HepG2 (cell line): Measurements from ENCODE around the gene LYRM7. TPM values are rescaled to one million over a fixed set of nuclear protein-coding genes. Genes with fewer than 3 reads are reported as not detected.

ENCODE experiments used
- GABPA ChIP-seq, 2 experiments: IDR thresholded peaks; 2 replicates each; pipeline ENCODE4 v1.6.1; 2011 to 2016; ENCODE audit warnings: low read depth in 2 of 2, low read length in 1 of 2, missing biosample characterization in 1 of 2, missing genetic modification characterization in 1 of 2
- GATAD1 ChIP-seq: IDR thresholded peaks from 2 replicates; pipeline ENCODE4 v1.6.1; 2016; ENCODE audit warnings: missing genetic modification reagents, missing compliant biosample characterization
- NFKBIZ ChIP-seq: IDR thresholded peaks from 2 replicates; pipeline ENCODE4 v1.6.1; 2018; ENCODE audit warnings: missing genetic modification reagents, missing compliant biosample characterization
- RORA ChIP-seq: sonication (generic); formaldehyde crosslinking; IDR thresholded peaks from 2 replicates; pipeline ENCODE4 v1.5.0; 2020; ENCODE audit warnings: mild to moderate bottlenecking, missing genetic modification reagents, moderate library complexity
- TSC22D2 ChIP-seq: sonication (generic); formaldehyde crosslinking; IDR thresholded peaks from 2 replicates; pipeline ENCODE4 v1.5.1; 2020; ENCODE audit warnings: missing genetic modification reagents, mild to moderate bottlenecking, borderline replicate concordance
- ZBTB20 ChIP-seq: sonication (generic); formaldehyde crosslinking; IDR thresholded peaks from 2 replicates; pipeline ENCODE4 v1.8.1; 2023; ENCODE audit warnings: missing genetic modification reagents, low read depth, mild to moderate bottlenecking, borderline replicate concordance
- ZNF550 ChIP-seq: sonication (generic); formaldehyde crosslinking; IDR thresholded peaks from 2 replicates; pipeline ENCODE4 v1.4.0; 2020; ENCODE audit warnings: mild to moderate bottlenecking, missing genetic modification reagents, borderline replicate concordance
- polyA plus RNA-seq, 8 experiments: library from polyadenylated mRNA; depleted of rRNA in 3 of 8; stranded (reverse) in 7 of 8; unstranded in 1 of 8; fragments of >200 nt; fragmentation: Illumina TruSeq in 4 of 8; extraction: Trizol in 4 of 8; gene quantifications; 2 replicates each; pipeline versions ENCODE4 v1.2.1 to v1.2.3, GENCODE V29; 2011 to 2016; ENCODE audit warnings: low read depth in 4 of 8, missing spikeins in 1 of 8, mixed read lengths in 1 of 8; ENCODE audit not compliant: insufficient read depth in 1 of 8
- total RNA-seq, 5 experiments: library from RNA; depleted of rRNA; stranded (reverse); fragments of >200 nt; fragmentation: Illumina TruSeq; extraction: Trizol; gene quantifications; 2 replicates each; pipeline ENCODE4 v1.2.3, GENCODE V29; 2016; ENCODE audit warnings: low read depth in 1 of 5
- TF ChIP-seq, protein P1 (sequence below): sonication (generic); formaldehyde crosslinking; IDR thresholded peaks from 2 replicates; pipeline ENCODE4 v1.5.0; 2020; ENCODE audit warnings: mild to moderate bottlenecking, missing genetic modification reagents, borderline replicate concordance
- TF ChIP-seq, protein P2 (sequence below): sonication (generic); formaldehyde crosslinking; IDR thresholded peaks from 2 replicates; pipeline ENCODE4 v1.4.0; 2020; ENCODE audit warnings: low read depth, mild to moderate bottlenecking, missing genetic modification reagents
- TF ChIP-seq, protein P3 (sequence below): sonication (generic); formaldehyde crosslinking; IDR thresholded peaks from 2 replicates; pipeline ENCODE4 v1.8.0; 2022; ENCODE audit warnings: missing genetic modification reagents, mild to moderate bottlenecking, moderate library complexity, borderline replicate concordance
- TF ChIP-seq, protein P4 (sequence below): sonication (generic); formaldehyde crosslinking; IDR thresholded peaks from 2 replicates; pipeline ENCODE4 v1.4.0; 2020; ENCODE audit warnings: missing genetic modification reagents
- TF ChIP-seq, protein P5 (sequence below): sonication (generic); formaldehyde crosslinking; IDR thresholded peaks from 2 replicates; pipeline ENCODE4 v1.4.0; 2020; ENCODE audit warnings: mild to moderate bottlenecking, missing genetic modification reagents
- TF ChIP-seq, protein P6 (sequence below): sonication (generic); formaldehyde crosslinking; IDR thresholded peaks from 2 replicates; pipeline ENCODE4 v1.4.0; 2020; ENCODE audit warnings: missing genetic modification reagents, borderline replicate concordance

LYRM7 gene
- total and polyA plus RNA-seq, 2 of the 13 experiments (the other 11 are each of a cell fraction or from before 2014, with no cell fraction given) = 3.0 to 5.5 TPM

DNA sequence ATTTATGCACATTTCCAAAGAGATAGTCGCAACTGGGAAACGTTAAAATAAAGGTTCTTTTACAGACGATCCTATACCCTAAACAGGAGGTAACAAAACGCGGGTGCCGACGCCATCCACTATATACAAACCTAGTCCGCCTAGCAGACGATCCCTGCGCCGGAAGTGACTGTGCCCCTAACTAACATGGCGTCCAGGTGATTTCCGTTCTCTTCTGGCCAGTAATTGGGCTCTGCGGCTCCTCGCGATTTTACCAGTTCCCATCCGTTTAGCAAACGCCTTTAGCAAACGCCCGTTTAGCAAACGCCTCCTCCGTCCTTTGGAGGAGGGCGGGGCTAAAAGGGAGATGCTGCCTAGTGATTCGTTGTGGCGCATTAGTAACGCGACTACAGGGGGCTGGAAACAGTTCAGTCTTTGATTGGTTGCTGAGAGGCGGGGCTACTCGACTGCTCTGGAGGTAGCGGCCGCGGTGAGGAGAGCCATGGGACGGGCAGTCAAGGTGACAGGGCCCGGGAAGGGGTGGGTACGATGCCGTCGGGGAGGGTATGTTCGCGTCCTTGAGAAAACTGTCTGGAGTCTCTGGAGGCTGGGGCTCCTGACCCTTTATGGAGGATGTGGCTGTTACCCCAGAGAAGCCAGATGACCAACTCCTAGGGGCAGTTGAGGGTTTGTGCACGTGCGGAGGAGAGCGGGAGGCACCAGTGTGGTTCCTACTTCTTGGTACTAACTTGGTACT is at the start of gene LYRM7 (continued):
- TF ChIP-seq, protein P1, sequence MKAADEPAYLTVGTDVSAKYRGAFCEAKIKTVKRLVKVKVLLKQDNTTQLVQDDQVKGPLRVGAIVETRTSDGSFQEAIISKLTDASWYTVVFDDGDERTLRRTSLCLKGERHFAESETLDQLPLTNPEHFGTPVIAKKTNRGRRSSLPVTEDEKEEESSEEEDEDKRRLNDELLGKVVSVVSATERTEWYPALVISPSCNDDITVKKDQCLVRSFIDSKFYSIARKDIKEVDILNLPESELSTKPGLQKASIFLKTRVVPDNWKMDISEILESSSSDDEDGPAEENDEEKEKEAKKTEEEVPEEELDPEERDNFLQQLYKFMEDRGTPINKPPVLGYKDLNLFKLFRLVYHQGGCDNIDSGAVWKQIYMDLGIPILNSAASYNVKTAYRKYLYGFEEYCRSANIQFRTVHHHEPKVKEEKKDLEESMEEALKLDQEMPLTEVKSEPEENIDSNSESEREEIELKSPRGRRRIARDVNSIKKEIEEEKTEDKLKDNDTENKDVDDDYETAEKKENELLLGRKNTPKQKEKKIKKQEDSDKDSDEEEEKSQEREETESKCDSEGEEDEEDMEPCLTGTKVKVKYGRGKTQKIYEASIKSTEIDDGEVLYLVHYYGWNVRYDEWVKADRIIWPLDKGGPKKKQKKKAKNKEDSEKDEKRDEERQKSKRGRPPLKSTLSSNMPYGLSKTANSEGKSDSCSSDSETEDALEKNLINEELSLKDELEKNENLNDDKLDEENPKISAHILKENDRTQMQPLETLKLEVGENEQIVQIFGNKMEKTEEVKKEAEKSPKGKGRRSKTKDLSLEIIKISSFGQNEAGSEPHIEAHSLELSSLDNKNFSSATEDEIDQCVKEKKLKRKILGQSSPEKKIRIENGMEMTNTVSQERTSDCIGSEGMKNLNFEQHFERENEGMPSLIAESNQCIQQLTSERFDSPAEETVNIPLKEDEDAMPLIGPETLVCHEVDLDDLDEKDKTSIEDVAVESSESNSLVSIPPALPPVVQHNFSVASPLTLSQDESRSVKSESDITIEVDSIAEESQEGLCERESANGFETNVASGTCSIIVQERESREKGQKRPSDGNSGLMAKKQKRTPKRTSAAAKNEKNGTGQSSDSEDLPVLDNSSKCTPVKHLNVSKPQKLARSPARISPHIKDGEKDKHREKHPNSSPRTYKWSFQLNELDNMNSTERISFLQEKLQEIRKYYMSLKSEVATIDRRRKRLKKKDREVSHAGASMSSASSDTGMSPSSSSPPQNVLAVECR (CRISPR knock-in tag) = peak; percentile 82
- TF ChIP-seq RORA (no peak), GABPA (IDR thresholded peaks at IDR 0.05; ENCODE audit: low read depth, low read length) (peak; percentile 90), GABPA (CRISPR knock-in tag; IDR thresholded peaks at IDR 0.05; ENCODE audit: low read depth) (peak; percentile 99), GATAD1 (peak; percentile 91), ZNF550 (CRISPR knock-in tag) (no peak), NFKBIZ (CRISPR knock-in tag) (no peak; the same call in 1 of the 2 replicates), ZBTB20 (CRISPR knock-in tag) (0 out of 2 replicates have a peak, but pooled peaks have one; percentile 9), TSC22D2 (CRISPR knock-in tag) (0 out of 2 replicates have a peak, but pooled peaks have one; percentile 20)
- TF ChIP-seq, protein P2, sequence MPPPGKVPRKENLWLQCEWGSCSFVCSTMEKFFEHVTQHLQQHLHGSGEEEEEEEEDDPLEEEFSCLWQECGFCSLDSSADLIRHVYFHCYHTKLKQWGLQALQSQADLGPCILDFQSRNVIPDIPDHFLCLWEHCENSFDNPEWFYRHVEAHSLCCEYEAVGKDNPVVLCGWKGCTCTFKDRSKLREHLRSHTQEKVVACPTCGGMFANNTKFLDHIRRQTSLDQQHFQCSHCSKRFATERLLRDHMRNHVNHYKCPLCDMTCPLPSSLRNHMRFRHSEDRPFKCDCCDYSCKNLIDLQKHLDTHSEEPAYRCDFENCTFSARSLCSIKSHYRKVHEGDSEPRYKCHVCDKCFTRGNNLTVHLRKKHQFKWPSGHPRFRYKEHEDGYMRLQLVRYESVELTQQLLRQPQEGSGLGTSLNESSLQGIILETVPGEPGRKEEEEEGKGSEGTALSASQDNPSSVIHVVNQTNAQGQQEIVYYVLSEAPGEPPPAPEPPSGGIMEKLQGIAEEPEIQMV = peak; percentile 23; the same call in 1 of the 2 replicates
- TF ChIP-seq, protein P3, sequence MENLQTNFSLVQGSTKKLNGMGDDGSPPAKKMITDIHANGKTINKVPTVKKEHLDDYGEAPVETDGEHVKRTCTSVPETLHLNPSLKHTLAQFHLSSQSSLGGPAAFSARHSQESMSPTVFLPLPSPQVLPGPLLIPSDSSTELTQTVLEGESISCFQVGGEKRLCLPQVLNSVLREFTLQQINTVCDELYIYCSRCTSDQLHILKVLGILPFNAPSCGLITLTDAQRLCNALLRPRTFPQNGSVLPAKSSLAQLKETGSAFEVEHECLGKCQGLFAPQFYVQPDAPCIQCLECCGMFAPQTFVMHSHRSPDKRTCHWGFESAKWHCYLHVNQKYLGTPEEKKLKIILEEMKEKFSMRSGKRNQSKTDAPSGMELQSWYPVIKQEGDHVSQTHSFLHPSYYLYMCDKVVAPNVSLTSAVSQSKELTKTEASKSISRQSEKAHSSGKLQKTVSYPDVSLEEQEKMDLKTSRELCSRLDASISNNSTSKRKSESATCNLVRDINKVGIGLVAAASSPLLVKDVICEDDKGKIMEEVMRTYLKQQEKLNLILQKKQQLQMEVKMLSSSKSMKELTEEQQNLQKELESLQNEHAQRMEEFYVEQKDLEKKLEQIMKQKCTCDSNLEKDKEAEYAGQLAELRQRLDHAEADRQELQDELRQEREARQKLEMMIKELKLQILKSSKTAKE = no peak
- TF ChIP-seq, protein P4, sequence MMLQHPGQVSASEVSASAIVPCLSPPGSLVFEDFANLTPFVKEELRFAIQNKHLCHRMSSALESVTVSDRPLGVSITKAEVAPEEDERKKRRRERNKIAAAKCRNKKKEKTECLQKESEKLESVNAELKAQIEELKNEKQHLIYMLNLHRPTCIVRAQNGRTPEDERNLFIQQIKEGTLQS (CRISPR knock-in tag) = peak; percentile 28; the same call in 1 of the 2 replicates
- TF ChIP-seq, protein P5, sequence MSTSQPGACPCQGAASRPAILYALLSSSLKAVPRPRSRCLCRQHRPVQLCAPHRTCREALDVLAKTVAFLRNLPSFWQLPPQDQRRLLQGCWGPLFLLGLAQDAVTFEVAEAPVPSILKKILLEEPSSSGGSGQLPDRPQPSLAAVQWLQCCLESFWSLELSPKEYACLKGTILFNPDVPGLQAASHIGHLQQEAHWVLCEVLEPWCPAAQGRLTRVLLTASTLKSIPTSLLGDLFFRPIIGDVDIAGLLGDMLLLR (CRISPR knock-in tag) = no peak
- TF ChIP-seq, protein P6, sequence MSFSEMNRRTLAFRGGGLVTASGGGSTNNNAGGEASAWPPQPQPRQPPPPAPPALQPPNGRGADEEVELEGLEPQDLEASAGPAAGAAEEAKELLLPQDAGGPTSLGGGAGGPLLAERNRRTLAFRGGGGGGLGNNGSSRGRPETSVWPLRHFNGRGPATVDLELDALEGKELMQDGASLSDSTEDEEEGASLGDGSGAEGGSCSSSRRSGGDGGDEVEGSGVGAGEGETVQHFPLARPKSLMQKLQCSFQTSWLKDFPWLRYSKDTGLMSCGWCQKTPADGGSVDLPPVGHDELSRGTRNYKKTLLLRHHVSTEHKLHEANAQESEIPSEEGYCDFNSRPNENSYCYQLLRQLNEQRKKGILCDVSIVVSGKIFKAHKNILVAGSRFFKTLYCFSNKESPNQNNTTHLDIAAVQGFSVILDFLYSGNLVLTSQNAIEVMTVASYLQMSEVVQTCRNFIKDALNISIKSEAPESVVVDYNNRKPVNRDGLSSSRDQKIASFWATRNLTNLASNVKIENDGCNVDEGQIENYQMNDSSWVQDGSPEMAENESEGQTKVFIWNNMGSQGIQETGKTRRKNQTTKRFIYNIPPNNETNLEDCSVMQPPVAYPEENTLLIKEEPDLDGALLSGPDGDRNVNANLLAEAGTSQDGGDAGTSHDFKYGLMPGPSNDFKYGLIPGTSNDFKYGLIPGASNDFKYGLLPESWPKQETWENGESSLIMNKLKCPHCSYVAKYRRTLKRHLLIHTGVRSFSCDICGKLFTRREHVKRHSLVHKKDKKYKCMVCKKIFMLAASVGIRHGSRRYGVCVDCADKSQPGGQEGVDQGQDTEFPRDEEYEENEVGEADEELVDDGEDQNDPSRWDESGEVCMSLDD (CRISPR knock-in tag) = peak; percentile 41; the same call in 1 of the 2 replicates
